Tibial nerve (tissue), 4 donors: ENCODE data around the gene NOP53. TPM values are rescaled to one million over a fixed set of nuclear protein-coding genes. Genes with fewer than 3 reads are reported as not detected.

Experiments
- DNase-seq, 2 donors: peaks; one replicate each; pipeline ENCODE4 v3.0.0-alpha.2; 2019; ENCODE audit warnings: low spot score in 2 of 2
- H3K27ac ChIP-seq, 4 donors: fragments of 200-600 bp; sonication (generic) in 3 of 4; one replicate each; pipeline ENCODE4 v1.5.1; 2017 to 2019; ENCODE audit warnings: mild to moderate bottlenecking in 1 of 4
- H3K27me3 ChIP-seq, 2 donors: fragments of 200-600 bp; sonication (generic) in 1 of 2; one replicate each; pipeline versions ENCODE4 v1.5.1 to v1.6.0; 2017 to 2019
- H3K36me3 ChIP-seq, 3 donors: fragments of 200-600 bp; sonication (generic); one replicate each; pipeline ENCODE4 v1.5.1; 2018 to 2019
- H3K4me1 ChIP-seq, 4 donors: fragments of 200-600 bp; sonication (generic) in 3 of 4; one replicate each; pipeline ENCODE4 v1.5.1; 2017 to 2019
- H3K4me3 ChIP-seq, 4 donors: fragments of 200-600 bp; sonication (generic) in 3 of 4; one replicate each; pipeline ENCODE4 v1.5.1; 2017 to 2019; ENCODE audit warnings: mild to moderate bottlenecking in 1 of 4, moderate library complexity in 1 of 4
- H3K9me3 ChIP-seq, 4 donors: fragments of 200-600 bp; sonication (generic) in 3 of 4; one replicate each; pipeline ENCODE4 v1.5.1; 2017 to 2019
- EP300 ChIP-seq, 2 donors: sonication (generic); formaldehyde crosslinking; IDR thresholded peaks; one replicate each; pipeline ENCODE4 v1.6.1; 2017; ENCODE audit warnings: antibody characterized with exemption in 2 of 2, mild to moderate bottlenecking in 1 of 2
- POLR2A ChIP-seq, 2 donors: fragments of 450-650 bp; IDR thresholded peaks; one replicate each; pipeline ENCODE4 v1.6.1; 2017; ENCODE audit warnings: antibody characterized with exemption in 2 of 2, mild to moderate bottlenecking in 2 of 2, moderate library complexity in 2 of 2
- WGBS, 2 donors: methylation state at CpG; one replicate each; pipeline ENCODE4 v1.1.5; 2018; 5-methylcytosine and 5-hydroxymethylcytosine counted together
- total RNA-seq, 4 donors: library from RNA; depleted of rRNA; stranded (reverse); fragments of >200 nt; gene quantifications; one replicate each; pipeline ENCODE4 v1.1.0, GENCODE V29; 2016
- TF ChIP-seq, protein P1 (sequence below), 5 experiments: fragments of 200-600 bp in 3 of 5; fragments of 450-650 bp in 2 of 5; sonication (generic) in 3 of 5; IDR thresholded peaks; one replicate each; pipeline ENCODE4 v1.5.1; 2016 to 2019; ENCODE audit warnings: antibody characterized with exemption in 5 of 5, mild to moderate bottlenecking in 3 of 5, moderate library complexity in 2 of 5

The NOP53 gene
- total RNA-seq, 4 donors from 2014 or later = 320 to 532 (median 408) TPM

DNA sequence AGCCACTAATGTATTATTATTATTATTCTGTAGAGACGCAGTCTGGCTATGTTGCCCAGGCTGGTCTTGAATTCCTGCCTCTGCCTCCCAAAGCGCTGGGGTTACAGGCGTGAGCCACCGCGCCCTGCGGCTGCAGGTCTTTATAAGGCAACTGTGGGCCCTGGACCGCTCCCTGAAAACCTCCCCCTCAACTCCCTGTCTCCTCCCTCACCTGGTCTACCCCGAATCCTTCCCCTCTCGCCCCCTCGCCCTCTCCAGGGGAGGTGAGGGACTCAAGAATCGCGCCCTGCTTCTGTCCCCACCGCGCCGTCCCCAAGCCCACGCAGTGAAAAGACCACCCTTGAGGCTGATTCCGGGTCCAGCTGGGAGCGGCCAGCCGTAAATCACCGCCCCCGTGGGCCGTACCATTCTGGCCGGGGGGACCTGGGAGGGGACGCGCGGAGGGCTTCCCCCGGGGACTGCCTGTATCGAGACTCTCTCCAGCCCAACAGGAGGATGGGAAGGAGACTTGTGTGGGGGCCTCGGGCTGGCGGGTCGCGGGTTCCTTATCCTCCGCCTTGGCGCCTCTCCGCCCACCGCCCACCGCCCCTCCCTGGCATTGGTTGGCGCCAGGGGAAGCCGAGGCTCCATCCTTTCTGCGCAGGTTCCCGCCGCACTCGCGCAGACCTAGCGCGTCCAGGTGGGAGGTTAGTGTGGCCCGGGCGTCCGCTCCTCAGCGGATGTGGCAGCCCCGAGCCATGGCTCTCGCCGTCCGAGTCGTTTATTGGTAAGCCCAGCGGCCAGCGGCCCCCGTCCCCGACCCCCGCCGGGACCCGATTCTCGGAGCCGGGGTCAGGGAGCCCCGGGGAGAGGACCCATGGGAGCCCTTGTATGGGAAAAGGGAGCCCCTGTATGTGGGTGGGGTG, 33.0 kb downstream of the NOP53 start, which contains the start of gene SELENOW:
SELENOW (plus strand) TSS at position 655 of the 905 bp plus-strand sequence; CDS start at position 738, 83 bp downstream.
- WGBS, 2 donors = 0% methylated on average over 42 to 49 of the region's 65 CpGs
- Histone ChIP-seq H3K36me3 (peaks cover 0 to 25% (median 0%) of the 10 kb centered on the region in 3 donors), H3K27me3 (no peaks in the 10 kb centered on the region), H3K9me3 (no peaks in the 10 kb centered on the region), H3K4me3 (peak within 1 kb of the TSS; percentile 88 to 99 (median 94)), H3K4me1 (peaks cover 0 to 71% (median 39%) of the 10 kb centered on the region in 4 donors), H3K27ac (peak within 1 kb of the TSS; percentile 98 to 100 (median 98))
- DNase-seq = peak; percentile 65 to 67
- TF ChIP-seq EP300 (IDR thresholded peaks at IDR 0.05) (peak; percentile 63 to 99), POLR2A (IDR thresholded peaks at IDR 0.05) (peak; percentile 82 to 96)
- TF ChIP-seq, protein P1, sequence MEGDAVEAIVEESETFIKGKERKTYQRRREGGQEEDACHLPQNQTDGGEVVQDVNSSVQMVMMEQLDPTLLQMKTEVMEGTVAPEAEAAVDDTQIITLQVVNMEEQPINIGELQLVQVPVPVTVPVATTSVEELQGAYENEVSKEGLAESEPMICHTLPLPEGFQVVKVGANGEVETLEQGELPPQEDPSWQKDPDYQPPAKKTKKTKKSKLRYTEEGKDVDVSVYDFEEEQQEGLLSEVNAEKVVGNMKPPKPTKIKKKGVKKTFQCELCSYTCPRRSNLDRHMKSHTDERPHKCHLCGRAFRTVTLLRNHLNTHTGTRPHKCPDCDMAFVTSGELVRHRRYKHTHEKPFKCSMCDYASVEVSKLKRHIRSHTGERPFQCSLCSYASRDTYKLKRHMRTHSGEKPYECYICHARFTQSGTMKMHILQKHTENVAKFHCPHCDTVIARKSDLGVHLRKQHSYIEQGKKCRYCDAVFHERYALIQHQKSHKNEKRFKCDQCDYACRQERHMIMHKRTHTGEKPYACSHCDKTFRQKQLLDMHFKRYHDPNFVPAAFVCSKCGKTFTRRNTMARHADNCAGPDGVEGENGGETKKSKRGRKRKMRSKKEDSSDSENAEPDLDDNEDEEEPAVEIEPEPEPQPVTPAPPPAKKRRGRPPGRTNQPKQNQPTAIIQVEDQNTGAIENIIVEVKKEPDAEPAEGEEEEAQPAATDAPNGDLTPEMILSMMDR (IDR thresholded peaks at IDR 0.05) = peak in 1 of 5 experiments; percentile 57

GRCh38 chr19:47778954-47779351, 33.6 kb downstream of the NOP53 start:
- WGBS, 2 donors = 0 to 1% methylated on average over 11 to 20 of the region's 20 CpGs
- H3K4me1 ChIP-seq = peaks cover 0 to 69% (median 39%) of the 10 kb centered on the region in 4 donors
- no peak for TF ChIP-seq POLR2A (IDR thresholded peaks at IDR 0.05)
- TF ChIP-seq, protein P1 (IDR thresholded peaks at IDR 0.05) = no peak
- no peak for TF ChIP-seq EP300 (IDR thresholded peaks at IDR 0.05)
- peaks cover 0 to 32% (median under 1%) of the 10 kb centered on the region in 3 donors for H3K36me3 ChIP-seq
- no peaks in the 10 kb centered on the region for H3K27me3 ChIP-seq
- H3K9me3 ChIP-seq = no peaks in the 10 kb centered on the region
- peak overlapping the region; percentile 98 to 100 (median 98) for H3K27ac ChIP-seq
- peak overlapping the region; percentile 88 to 99 (median 94) for H3K4me3 ChIP-seq
- peak in 1 of 2 donors; percentile 33 for DNase-seq

DNA sequence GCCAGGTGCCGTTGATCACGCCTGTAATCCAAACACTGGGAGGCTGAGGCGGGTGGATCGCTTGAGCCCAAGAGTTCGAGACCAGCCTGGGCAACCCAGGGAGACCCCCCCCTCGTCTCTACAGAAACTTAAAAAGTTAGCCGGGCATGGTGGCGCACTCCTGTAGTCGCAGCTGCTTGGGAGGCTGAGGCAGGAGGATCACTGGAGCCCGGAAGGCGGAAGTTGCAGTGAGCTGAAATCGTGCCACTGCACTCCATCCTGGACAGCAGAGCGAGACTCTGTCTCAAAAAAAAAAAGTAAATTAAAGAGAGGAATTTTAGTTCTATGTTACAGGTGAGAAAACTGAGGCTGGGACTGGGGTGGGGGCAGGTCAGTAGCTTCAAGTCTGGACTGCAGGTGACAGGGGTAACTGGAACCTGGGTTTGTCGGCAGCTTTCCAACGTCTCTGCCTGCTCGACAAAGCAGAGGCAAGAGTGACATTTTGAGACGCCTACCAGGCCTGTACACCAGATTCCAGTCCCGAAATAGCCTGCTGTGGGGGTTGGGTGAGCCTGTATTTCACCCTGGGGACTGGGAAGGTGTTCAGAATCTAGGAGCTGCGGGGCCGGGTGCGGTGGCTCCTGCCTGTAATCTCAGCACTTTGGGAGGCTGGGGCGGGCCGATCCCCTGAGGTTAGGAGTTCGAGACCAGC, 34.3 kb downstream of the NOP53 start:
- H3K4me1 ChIP-seq = peaks cover 0 to 61% (median 39%) of the 10 kb centered on the region in 4 donors
- H3K9me3 ChIP-seq = no peaks in the 10 kb centered on the region
- H3K4me3 ChIP-seq = peak overlapping the region; percentile 88 to 99 (median 94)
- H3K27me3 ChIP-seq = no peaks in the 10 kb centered on the region
- TF ChIP-seq EP300 (IDR thresholded peaks at IDR 0.05) = peak in 1 of 2 donors; percentile 81
- TF ChIP-seq, protein P1 (IDR thresholded peaks at IDR 0.05) = no peak
- peak in 1 of 2 donors; percentile 52 for TF ChIP-seq POLR2A (IDR thresholded peaks at IDR 0.05)
- peak overlapping the region; percentile 98 to 100 (median 98) for H3K27ac ChIP-seq
- DNase-seq = peak; percentile 30 to 45
- H3K36me3 ChIP-seq = peaks cover 0 to 39% (median 7%) of the 10 kb centered on the region in 3 donors
- WGBS, 2 donors = 38 to 46% methylated on average over 19 to 24 of the region's 24 CpGs

DNA sequence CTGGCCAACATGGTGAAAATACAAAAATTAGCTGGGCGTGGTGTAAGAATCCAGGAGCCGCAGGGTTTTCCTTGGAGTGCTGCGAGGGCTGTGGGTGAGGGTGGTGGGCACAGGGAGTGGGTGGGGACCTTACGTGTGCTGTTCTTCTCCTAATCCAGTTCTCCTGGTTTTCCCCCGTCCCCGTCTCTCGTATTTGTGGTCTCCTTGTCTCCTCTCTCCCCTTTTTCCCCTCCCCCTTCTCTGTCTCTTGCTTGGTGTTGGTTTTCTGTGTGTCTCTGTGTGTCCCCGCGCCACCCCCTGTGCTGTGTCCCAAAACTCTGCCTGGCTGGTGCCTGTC, 34.8 kb downstream of the NOP53 start:
- Histone ChIP-seq H3K4me1 (peaks cover 0 to 61% (median 39%) of the 10 kb centered on the region in 4 donors), H3K4me3 (peak overlapping the region; percentile 88 to 99 (median 94)), H3K27me3 (no peaks in the 10 kb centered on the region), H3K36me3 (peaks cover 0 to 44% (median 7%) of the 10 kb centered on the region in 3 donors), H3K9me3 (no peaks in the 10 kb centered on the region), H3K27ac (peak overlapping the region; percentile 98 to 100 (median 98))
- TF ChIP-seq EP300 (IDR thresholded peaks at IDR 0.05) (no peak), POLR2A (IDR thresholded peaks at IDR 0.05) (no peak)
- TF ChIP-seq, protein P1 (IDR thresholded peaks at IDR 0.05) = no peak
- DNase-seq = no peak
- WGBS, 2 donors = 29 to 44% methylated on average over 9 of the region's 9 CpGs
